ENCODE data around the gene NABP1.

The NABP1 gene

GRCh38 chr2:191701029-191701428, 23.1 kb downstream of the NABP1 start:
- H3K4me3 ChIP-seq (ENCODE audit: low read depth, low read length) = no peak overlapping the region
- TF ChIP-seq, protein P1, sequence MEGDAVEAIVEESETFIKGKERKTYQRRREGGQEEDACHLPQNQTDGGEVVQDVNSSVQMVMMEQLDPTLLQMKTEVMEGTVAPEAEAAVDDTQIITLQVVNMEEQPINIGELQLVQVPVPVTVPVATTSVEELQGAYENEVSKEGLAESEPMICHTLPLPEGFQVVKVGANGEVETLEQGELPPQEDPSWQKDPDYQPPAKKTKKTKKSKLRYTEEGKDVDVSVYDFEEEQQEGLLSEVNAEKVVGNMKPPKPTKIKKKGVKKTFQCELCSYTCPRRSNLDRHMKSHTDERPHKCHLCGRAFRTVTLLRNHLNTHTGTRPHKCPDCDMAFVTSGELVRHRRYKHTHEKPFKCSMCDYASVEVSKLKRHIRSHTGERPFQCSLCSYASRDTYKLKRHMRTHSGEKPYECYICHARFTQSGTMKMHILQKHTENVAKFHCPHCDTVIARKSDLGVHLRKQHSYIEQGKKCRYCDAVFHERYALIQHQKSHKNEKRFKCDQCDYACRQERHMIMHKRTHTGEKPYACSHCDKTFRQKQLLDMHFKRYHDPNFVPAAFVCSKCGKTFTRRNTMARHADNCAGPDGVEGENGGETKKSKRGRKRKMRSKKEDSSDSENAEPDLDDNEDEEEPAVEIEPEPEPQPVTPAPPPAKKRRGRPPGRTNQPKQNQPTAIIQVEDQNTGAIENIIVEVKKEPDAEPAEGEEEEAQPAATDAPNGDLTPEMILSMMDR (IDR thresholded peaks at IDR 0.05; ENCODE audit: low read depth, low read length) = no peak

DNA sequence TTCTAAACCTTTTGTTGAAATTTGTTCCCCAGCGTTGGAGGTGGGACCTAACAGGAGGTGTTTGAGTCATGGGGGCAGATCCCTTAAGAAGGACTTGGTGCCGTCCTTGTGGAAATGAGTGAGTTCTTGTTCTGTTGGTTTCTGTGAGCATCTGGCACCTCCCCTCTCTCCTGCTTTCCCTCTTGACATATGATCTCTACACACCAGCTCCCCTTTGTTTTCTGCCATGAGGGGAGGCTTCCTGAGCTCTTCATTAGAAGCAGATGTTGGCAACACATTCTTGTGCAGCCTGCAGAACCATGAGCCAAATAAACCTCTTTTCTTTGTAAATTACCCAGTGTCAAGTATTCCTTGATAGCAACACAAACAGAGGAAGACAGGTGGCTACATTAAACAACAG, 23.8 kb downstream of the NABP1 start:
- no peak overlapping the region for H3K4me3 ChIP-seq (ENCODE audit: low read depth, low read length)
- TF ChIP-seq, protein P1 (IDR thresholded peaks at IDR 0.05; ENCODE audit: low read depth, low read length) = no peak

DNA sequence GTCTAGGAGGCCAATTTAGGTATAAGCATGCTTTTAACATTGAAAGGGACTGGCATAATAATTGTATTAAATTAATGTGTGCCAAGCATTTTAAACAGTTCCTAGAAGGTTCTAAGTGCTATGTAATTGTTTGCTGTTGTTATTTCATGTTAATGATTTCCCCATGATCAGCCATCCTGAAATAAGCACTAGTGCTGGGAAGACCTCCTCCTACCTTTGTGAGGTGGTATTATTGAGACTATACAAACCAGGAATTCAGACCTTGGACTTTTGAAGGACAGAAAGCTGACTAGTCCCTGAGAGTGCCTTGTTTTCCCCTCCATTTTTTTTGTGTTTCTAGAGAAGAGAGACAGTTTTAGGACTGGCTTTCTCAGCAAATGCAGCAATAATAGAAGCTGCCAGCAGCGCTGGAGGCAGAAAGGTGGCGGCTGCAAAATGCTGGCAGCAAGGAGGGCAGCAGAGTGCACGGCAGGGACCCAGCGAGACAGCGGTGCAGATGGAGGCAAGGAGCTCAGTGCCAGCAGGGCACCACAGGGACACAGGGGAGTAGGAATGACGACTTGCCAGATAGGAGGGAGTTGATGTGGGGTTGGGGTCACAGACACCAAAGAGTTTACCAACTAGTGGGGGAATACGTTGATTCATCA, 25.3 kb downstream of the NABP1 start:
- TF ChIP-seq, protein P1 (IDR thresholded peaks at IDR 0.05; ENCODE audit: low read depth, low read length) = no peak
- no peak overlapping the region for H3K4me3 ChIP-seq (ENCODE audit: low read depth, low read length)

DNA sequence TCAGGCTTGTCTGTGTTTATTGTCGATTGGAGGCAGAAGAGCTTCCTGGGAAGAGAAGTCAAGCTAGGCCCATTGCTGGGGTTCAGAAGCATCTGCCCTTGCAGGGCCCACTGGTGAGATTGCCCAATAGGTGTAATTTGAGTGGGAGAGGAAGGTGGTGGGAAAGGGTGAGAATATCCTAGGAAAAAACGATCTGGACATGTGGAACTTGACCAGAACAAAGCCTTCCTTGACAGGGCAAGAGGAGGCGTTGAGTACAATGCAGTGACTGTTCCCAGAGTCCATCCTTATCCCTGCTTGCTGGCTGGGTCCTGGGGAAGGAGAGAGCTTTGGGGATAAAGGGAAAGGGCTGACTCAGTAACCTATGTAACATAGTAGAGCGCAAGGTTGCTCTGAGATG, 27.1 kb downstream of the NABP1 start:
- TF ChIP-seq, protein P1 (IDR thresholded peaks at IDR 0.05; ENCODE audit: low read depth, low read length) = no peak
- no peak overlapping the region for H3K4me3 ChIP-seq (ENCODE audit: low read depth, low read length)

DNA sequence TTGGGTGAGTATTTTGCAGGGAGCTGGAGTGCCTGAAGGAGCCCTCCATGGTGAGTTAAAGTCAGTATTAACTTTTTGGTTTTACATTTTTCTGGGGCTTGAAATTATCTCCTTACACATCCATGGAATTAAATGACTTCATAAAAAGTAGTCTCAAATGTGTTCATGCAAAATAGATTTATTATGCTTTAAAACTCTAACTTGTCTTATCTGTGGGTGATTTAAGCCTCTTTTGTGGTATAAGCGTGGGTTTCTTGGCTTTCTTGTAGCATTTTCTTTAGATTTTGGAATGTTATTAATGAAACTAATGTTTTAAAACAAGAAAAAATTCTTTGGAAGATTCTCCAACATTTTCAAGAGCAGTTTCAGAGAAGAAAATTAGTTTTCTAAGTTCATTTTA, 27.8 kb downstream of the NABP1 start:
- H3K4me3 ChIP-seq (ENCODE audit: low read depth, low read length) = no peak overlapping the region
- TF ChIP-seq, protein P1 (IDR thresholded peaks at IDR 0.05; ENCODE audit: low read depth, low read length) = no peak

- no peak overlapping the region for H3K4me3 ChIP-seq (ENCODE audit: low read depth, low read length)
- TF ChIP-seq, protein P1 (IDR thresholded peaks at IDR 0.05; ENCODE audit: low read depth, low read length) = no peak
Measured at GRCh38 chr2:191706791-191707190, 28.9 kb downstream of the NABP1 start.

- TF ChIP-seq, protein P1 (IDR thresholded peaks at IDR 0.05; ENCODE audit: low read depth, low read length) = no peak
- no peak overlapping the region for H3K4me3 ChIP-seq (ENCODE audit: low read depth, low read length)
Measured at GRCh38 chr2:191707542-191707941, 29.6 kb downstream of the NABP1 start.
